Chondrocyte (in vitro differentiated cells): Measurements from ENCODE around the gene MRTFB. TPM values are rescaled to one million over a fixed set of nuclear protein-coding genes. Genes with fewer than 3 reads are reported as not detected.

ENCODE experiments used
- DNase-seq: peaks from one replicate; pipeline ENCODE4 v3.0.0; 2021; ENCODE audit warnings: mixed read lengths, low spot score
- H3K27ac Mint-ChIP-seq: one replicate; pipeline ENCODE4 v1.8.0; 2021; ENCODE audit warnings: mild to moderate bottlenecking, moderate library complexity, mixed read lengths; ENCODE audit not compliant: unreplicated experiment
- H3K27me3 Mint-ChIP-seq: 2 replicates; pipeline ENCODE4 v1.8.0; 2021; ENCODE audit warnings: low read depth, mixed read lengths
- H3K36me3 Mint-ChIP-seq: 2 replicates; pipeline ENCODE4 v1.8.0; 2021; ENCODE audit warnings: low read depth, mixed read lengths
- H3K4me1 Mint-ChIP-seq: 2 replicates; pipeline ENCODE4 v1.8.0; 2021; ENCODE audit warnings: low read depth, mild to moderate bottlenecking, mixed read lengths
- H3K4me3 Mint-ChIP-seq: one replicate; pipeline ENCODE4 v1.8.0; 2021; ENCODE audit warnings: mild to moderate bottlenecking, moderate library complexity, mixed read lengths; ENCODE audit not compliant: unreplicated experiment
- H3K9me3 Mint-ChIP-seq: 2 replicates; pipeline ENCODE4 v1.8.0; 2021; ENCODE audit warnings: low read depth, mixed read lengths
- CTCF ChIP-seq: fragments of 200-600 bp; sonication (generic); IDR thresholded peaks from 2 replicates; pipeline ENCODE4 v1.5.0; 2021; ENCODE audit warnings: antibody characterized with exemption, mild to moderate bottlenecking, moderate library complexity
- total RNA-seq: library from RNA; stranded (reverse); gene quantifications from 3 replicates; pipeline ENCODE4 v1.2.1, GENCODE V29; 2021

The MRTFB gene
- total RNA-seq, 1 donor from 2014 or later: 32.2 TPM

GRCh38 chr16:14063618-14064581, 7.2 kb upstream of the MRTFB start:
- no peak for DNase-seq
- H3K4me1 Mint-ChIP-seq: no peaks in the 10 kb centered on the region
- H3K27me3 Mint-ChIP-seq: no peaks in the 10 kb centered on the region
- peaks cover 5% of the 10 kb centered on the region for H3K9me3 Mint-ChIP-seq
- H3K27ac Mint-ChIP-seq: no peak overlapping the region
- no peak for TF ChIP-seq CTCF
- no peak overlapping the region for H3K4me3 Mint-ChIP-seq
- H3K36me3 Mint-ChIP-seq: no peaks in the 10 kb centered on the region

DNA sequence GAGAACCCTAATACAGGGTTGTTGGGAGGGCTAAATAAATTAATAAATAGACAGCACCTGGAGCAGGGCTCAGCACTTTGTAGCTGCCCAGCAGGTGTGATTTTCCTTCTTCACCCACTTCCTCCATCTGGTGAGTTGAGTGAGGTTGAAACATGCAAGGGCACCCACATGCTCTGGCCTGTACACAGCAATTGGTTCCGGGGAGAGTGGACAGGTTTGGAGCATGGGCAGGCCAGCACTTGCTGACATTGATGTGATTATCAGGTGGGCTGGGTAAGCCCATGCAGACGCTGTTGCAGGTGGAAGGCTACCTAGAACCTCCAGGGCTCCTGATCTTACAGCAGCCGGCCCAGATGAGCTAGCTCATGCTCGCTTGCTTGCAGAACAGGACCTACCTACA, 1.3 kb upstream of the MRTFB start:
- H3K36me3 Mint-ChIP-seq: no peaks in the 10 kb centered on the region
- no peak overlapping the region for H3K27ac Mint-ChIP-seq
- H3K4me1 Mint-ChIP-seq: peaks cover 15% of the 10 kb centered on the region
- no peaks in the 10 kb centered on the region for H3K9me3 Mint-ChIP-seq
- no peaks in the 10 kb centered on the region for H3K27me3 Mint-ChIP-seq
- no peak for TF ChIP-seq CTCF
- H3K4me3 Mint-ChIP-seq: peak overlapping the region; percentile 77
- no peak for DNase-seq

DNA sequence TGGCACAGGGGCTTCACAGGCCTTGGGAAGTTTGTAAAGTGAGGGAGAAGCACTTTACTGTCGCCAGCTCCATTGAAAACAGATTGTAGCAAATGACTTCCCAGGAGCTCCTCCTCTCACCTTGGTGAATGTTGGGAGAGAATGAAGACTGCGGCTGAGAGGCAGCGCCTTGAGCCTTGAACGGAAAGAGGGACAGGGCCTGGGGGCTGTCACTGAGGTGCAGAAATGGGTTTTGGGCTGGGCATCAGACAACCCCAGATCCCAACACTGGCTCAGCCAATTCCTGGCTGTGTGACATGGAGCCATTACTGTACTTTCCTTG, 603 bp upstream of the MRTFB start:
- TF ChIP-seq CTCF: no peak
- H3K27me3 Mint-ChIP-seq: no peaks in the 10 kb centered on the region
- no peaks in the 10 kb centered on the region for H3K9me3 Mint-ChIP-seq
- H3K36me3 Mint-ChIP-seq: no peaks in the 10 kb centered on the region
- H3K27ac Mint-ChIP-seq: peak overlapping the region; percentile 45
- H3K4me1 Mint-ChIP-seq: peaks cover 15% of the 10 kb centered on the region
- no peak for DNase-seq
- H3K4me3 Mint-ChIP-seq: peak overlapping the region; percentile 77

DNA sequence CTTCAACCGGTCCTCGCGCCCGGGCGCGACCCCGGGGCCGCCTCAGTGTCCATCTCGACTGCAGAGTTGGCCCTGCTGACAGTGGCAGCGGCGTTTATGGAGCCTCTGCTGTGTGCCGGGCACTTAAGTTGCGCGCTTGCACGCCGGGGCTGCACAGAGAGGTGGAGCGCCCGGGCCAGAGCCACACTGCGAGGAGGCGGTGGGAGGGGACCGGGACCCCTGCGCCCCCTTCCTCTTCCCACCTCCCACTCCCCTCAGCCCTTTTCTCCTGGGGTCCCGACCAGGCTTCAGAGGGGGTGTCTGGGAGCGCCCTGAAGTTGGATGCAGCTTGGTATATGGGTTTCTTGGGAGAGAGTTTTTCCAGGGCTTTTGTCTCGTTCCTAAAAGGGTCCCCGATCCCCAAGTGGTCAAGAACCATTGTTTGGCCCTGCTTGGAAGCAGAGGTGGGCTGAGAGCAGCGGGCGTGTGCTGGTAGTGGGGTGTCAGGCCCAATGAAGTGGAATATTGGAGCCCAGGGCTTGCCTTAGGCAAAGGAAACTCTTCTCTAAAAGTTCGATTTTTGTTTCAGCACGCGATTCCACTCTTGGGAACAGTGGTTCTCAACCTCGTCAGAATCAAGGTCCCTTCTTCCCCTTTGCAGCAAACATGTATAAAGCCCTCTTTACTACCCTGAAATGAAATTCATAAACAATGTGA, 605 bp downstream of the MRTFB start:
- no peak for DNase-seq
- Mint-ChIP-seq H3K4me1 (peaks cover 15% of the 10 kb centered on the region), H3K9me3 (no peaks in the 10 kb centered on the region), H3K36me3 (no peaks in the 10 kb centered on the region), H3K27me3 (no peaks in the 10 kb centered on the region), H3K4me3 (peak overlapping the region; percentile 87), H3K27ac (peak overlapping the region; percentile 65)
- TF ChIP-seq CTCF: peak; percentile 20

DNA sequence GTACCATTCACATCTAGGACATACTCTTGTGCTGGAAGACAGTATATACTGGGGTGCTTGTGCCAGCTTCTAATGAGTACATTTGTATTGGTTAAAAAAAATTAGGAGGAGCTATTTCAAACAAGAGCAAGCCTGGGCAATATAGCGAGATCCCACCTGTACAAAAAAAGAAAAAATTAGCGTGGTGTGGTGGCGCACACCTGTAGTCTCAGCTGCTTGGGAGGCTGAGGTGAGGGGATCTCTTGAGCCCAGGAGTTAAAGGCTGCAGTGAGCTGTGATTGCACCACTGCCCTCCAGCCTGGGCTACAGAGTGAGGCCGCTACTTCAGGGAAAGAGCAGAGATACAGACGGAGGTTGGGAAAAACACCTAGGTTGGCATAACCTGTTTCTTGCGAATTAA, 1.2 kb downstream of the MRTFB start:
- H3K36me3 Mint-ChIP-seq: no peaks in the 10 kb centered on the region
- TF ChIP-seq CTCF: no peak
- H3K4me1 Mint-ChIP-seq: peaks cover 15% of the 10 kb centered on the region
- H3K27ac Mint-ChIP-seq: no peak overlapping the region
- H3K27me3 Mint-ChIP-seq: no peaks in the 10 kb centered on the region
- no peak for DNase-seq
- no peaks in the 10 kb centered on the region for H3K9me3 Mint-ChIP-seq
- peak overlapping the region; percentile 87 for H3K4me3 Mint-ChIP-seq
